Lower lobe of right lung (tissue), 2 donors: Measurements from ENCODE around the gene CNOT2. TPM values are rescaled to one million over a fixed set of nuclear protein-coding genes. Genes with fewer than 3 reads are reported as not detected.
A peak's percentile ranks its signal among the peaks of the same experiment; 100 is the strongest.

ENCODE experiments used
- ATAC-seq, 2 donors: fragments of 200-7000 bp; cut with Tn5 transposase; one replicate each; pipeline ENCODE4 v1.9.1; 2020 to 2022; ENCODE audit warnings: mild to moderate bottlenecking in 2 of 2, moderate library complexity in 2 of 2
- DNase-seq: peaks from one replicate; pipeline ENCODE4 v3.0.0-alpha.2; 2020
- H3K27ac ChIP-seq: fragments of 200-600 bp; one replicate; pipeline ENCODE4 v1.8.0; 2022
- H3K27me3 ChIP-seq: fragments of 200-600 bp; one replicate; pipeline ENCODE4 v1.8.0; 2022; ENCODE audit warnings: low read depth
- H3K36me3 ChIP-seq: fragments of 200-600 bp; one replicate; pipeline ENCODE4 v1.8.0; 2022; ENCODE audit warnings: mild to moderate bottlenecking
- H3K4me1 ChIP-seq: fragments of 200-600 bp; one replicate; pipeline ENCODE4 v1.8.0; 2022
- H3K4me3 ChIP-seq: fragments of 200-600 bp; one replicate; pipeline ENCODE4 v1.8.0; 2022; ENCODE audit warnings: mild to moderate bottlenecking
- H3K9me3 ChIP-seq: fragments of 200-600 bp; one replicate; pipeline ENCODE4 v1.8.0; 2022
- CTCF ChIP-seq: fragments of 200-600 bp; IDR thresholded peaks from one replicate; pipeline ENCODE4 v1.8.0; 2022; ENCODE audit warnings: antibody characterized with exemption, mild to moderate bottlenecking
- intact Hi-C: fragments of 100-400 bp; cut with DNase I; formaldehyde crosslinking; loops from one replicate; pipeline ENCODE4 v1.11.0; 2022
- total RNA-seq: library from RNA; stranded (reverse); fragmentation: NEBNext Ultra II Directional; extraction: Animal tissue kit (Norgen Biotek cat#: 25700); gene quantifications from one replicate; pipeline ENCODE4 v1.2.1, GENCODE V29; 2021
- donor health status: DM: no; HTN: yes; CAD: no; lungs with severe emphysema.

The CNOT2 gene
- total RNA-seq, 1 donor from 2014 or later: 66.2 TPM

- Histone ChIP-seq H3K9me3 (no peaks in the 10 kb centered on the region), H3K27ac (no peak overlapping the region), H3K36me3 (peaks cover 18% of the 10 kb centered on the region), H3K4me1 (no peaks in the 10 kb centered on the region), H3K27me3 (no peaks in the 10 kb centered on the region), H3K4me3 (no peak overlapping the region)
- intact Hi-C loops: no loop called here
- DNase-seq: no peak
- no peak for ATAC-seq
- no peak for TF ChIP-seq CTCF
These were observed 111.6 kb downstream of the CNOT2 start for GRCh38 chr12:70354787-70355186.

GRCh38 chr12:70355972-70356371 is 112.7 kb downstream of the CNOT2 start:
- intact Hi-C loops: no loop called here
- no peaks in the 10 kb centered on the region for H3K4me1 ChIP-seq
- no peak for TF ChIP-seq CTCF
- peaks cover 18% of the 10 kb centered on the region for H3K36me3 ChIP-seq
- no peak for DNase-seq
- H3K4me3 ChIP-seq: no peak overlapping the region
- H3K27me3 ChIP-seq: no peaks in the 10 kb centered on the region
- H3K27ac ChIP-seq: no peak overlapping the region
- no peak for ATAC-seq
- H3K9me3 ChIP-seq: no peaks in the 10 kb centered on the region

GRCh38 chr12:70359458-70360197 is 116.4 kb downstream of the CNOT2 start:
- H3K4me3 ChIP-seq: no peak overlapping the region
- H3K9me3 ChIP-seq: no peaks in the 10 kb centered on the region
- intact Hi-C loops: no loop called here

GRCh38 chr12:70360218-70360617 is 117.0 kb downstream of the CNOT2 start:
- H3K4me1 ChIP-seq: peaks cover 5% of the 10 kb centered on the region
- DNase-seq (no peak), ATAC-seq (no peak)
- no peak overlapping the region for H3K4me3 ChIP-seq
- no peak overlapping the region for H3K27ac ChIP-seq
- no peaks in the 10 kb centered on the region for H3K9me3 ChIP-seq
- no peak for TF ChIP-seq CTCF
- H3K27me3 ChIP-seq: peaks cover 13% of the 10 kb centered on the region
- intact Hi-C loops: no loop called here
- peaks cover under 1% of the 10 kb centered on the region for H3K36me3 ChIP-seq

More at GRCh38 chr12:70359458-70360197, 116.4 kb downstream of the CNOT2 start:
- ATAC-seq: no peak
- no peak for TF ChIP-seq CTCF
- Histone ChIP-seq H3K27ac (no peak overlapping the region), H3K27me3 (peaks cover 8% of the 10 kb centered on the region), H3K4me1 (no peaks in the 10 kb centered on the region), H3K36me3 (peaks cover 6% of the 10 kb centered on the region)
- DNase-seq: no peak

GRCh38 chr12:70364695-70365397 is 121.6 kb downstream of the CNOT2 start:
- intact Hi-C loops: no loop called here
- Histone ChIP-seq H3K27me3 (peaks cover 17% of the 10 kb centered on the region), H3K4me3 (peak overlapping the region; percentile 73), H3K4me1 (peaks cover 9% of the 10 kb centered on the region), H3K27ac (no peak overlapping the region), H3K36me3 (no peaks in the 10 kb centered on the region), H3K9me3 (no peaks in the 10 kb centered on the region)
- ATAC-seq (peak in 1 of 2 donors; percentile 4), DNase-seq (no peak)
- TF ChIP-seq CTCF: no peak
